GM12865 (cell line): Measurements from ENCODE around the gene SLAMF6.
"Not testable (repeated sequence)": the region's sequence is repeated elsewhere in the genome, so short reads cannot be mapped to it uniquely, and the experiment has no call there.

Source experiments
- DNase-seq: peaks from one replicate; pipeline ENCODE4 v3.0.0; 2010; ENCODE audit warnings: low read depth
- H3K4me3 ChIP-seq: 2 replicates; pipeline ENCODE4 v1.5.1; 2011; ENCODE audit warnings: mild to moderate bottlenecking, low read depth, low read length, control low read depth
- TF ChIP-seq, protein P1 (sequence below): IDR thresholded peaks from 2 replicates; pipeline ENCODE4 v1.5.1; 2011; ENCODE audit warnings: low read length, control low read depth, low read depth, inconsistent platforms; ENCODE audit not compliant: insufficient read depth; ENCODE audit errors: missing control alignments

The SLAMF6 gene

DNA sequence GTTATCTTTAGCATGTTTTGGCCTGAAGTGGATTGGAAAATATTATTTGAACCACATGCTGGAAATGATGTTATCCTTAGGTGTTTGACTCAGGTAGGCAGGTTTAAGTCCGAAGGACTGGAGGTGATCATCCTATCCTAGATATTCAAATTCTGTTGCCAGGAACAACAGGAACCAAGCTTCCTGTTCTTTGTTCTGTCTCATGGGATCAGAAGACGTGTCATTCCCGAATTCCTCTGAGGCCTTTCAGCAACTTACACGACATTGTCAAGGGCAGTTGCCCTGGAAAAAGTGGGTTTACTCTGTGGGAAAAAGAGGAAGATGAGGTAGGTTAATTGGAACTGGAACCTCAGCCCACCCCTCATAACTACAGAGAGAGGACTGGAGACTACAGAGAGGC, 36.6 kb downstream of the SLAMF6 start:
- DNase-seq, result no peak
- TF ChIP-seq, protein P1, sequence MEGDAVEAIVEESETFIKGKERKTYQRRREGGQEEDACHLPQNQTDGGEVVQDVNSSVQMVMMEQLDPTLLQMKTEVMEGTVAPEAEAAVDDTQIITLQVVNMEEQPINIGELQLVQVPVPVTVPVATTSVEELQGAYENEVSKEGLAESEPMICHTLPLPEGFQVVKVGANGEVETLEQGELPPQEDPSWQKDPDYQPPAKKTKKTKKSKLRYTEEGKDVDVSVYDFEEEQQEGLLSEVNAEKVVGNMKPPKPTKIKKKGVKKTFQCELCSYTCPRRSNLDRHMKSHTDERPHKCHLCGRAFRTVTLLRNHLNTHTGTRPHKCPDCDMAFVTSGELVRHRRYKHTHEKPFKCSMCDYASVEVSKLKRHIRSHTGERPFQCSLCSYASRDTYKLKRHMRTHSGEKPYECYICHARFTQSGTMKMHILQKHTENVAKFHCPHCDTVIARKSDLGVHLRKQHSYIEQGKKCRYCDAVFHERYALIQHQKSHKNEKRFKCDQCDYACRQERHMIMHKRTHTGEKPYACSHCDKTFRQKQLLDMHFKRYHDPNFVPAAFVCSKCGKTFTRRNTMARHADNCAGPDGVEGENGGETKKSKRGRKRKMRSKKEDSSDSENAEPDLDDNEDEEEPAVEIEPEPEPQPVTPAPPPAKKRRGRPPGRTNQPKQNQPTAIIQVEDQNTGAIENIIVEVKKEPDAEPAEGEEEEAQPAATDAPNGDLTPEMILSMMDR, result no peak
- no peak overlapping the region for H3K4me3 ChIP-seq

DNA sequence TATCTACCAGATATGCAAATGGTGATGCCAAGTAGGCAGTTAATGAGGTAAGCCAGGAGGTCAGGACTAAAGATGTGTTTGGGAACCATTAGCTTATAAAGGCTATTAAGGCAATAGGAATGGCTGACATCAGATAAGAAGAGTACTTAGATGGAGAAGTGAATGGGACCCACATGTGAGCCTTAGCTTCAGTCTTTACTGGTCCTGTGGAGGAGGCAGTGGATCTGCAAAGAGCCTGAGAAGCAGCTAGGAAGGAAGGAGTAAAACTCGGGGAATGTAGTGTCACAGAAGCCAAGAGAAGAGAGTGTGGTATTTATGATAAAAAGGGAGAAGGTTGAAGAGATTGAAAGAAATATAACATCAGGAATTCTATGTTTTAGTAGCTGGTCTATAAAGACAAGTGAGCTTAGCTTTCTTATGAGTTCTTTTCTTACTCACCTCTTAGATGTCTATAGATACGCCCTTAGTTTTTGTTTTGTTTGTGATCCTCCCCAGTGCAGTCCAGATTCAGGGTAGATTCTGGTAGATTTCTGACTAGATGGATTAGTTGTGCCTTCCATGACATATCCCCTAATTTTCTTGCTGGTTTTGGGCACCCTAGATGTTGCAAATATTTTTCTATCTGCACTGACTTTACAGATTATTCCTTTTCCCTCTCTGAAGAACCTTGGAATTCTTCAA, 39.4 kb downstream of the SLAMF6 start:
- H3K4me3 ChIP-seq, result no peak overlapping the region
- TF ChIP-seq, protein P1, result no peak
- DNase-seq, result no peak

DNA sequence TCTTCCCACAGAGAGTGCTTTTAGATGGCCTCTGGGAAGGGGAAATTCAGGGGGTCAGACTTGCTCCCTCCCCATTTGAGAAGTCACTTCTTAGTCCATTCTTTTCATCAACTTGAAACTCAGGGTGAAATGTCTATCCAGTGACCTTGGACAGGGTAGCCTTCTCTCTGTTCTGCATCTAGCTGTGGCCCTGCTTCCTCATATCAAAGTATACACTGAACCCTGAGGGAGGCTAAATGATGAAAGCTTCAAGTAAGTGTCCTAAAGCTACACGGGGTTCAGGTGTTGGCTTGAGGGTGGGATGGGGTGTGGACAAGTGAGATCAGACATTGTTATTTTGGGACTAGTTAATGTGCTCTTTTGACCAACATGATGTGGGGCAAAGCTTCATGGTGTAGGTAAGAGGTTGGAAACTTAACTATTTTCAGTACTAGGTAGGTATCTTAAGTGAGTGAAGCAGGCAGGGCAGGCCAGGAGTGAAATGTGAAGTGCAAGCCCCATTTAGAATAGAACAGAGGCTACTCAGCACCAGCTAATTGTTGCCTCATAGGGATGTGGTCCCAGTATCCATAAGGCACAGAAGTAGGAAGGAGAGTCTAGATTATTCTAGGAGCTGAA, 41.0 kb downstream of the SLAMF6 start:
- no peak for DNase-seq
- TF ChIP-seq, protein P1, result no peak
- H3K4me3 ChIP-seq, result no peak overlapping the region

DNA sequence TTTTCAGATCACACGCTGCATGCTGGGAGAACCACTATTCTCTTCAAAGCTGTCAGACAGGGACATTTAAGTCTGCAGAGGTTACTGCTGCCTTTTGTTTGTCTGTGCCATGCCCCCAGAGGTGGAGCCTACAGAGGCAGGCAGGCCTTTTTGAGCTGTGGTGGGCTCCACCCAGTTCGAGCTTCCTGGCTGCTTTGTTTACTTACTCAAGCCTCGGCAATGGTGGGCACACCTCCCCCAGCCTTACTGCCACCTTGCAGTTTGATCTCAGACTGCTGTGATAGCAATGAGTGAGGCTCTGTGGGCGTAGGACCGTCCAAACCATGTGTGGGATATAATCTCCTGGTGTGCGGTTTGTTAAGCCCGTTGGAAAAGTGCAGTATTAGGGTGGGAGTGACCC, 42.3 kb downstream of the SLAMF6 start:
- not testable (repeated sequence) for DNase-seq, H3K4me3 ChIP-seq

DNA sequence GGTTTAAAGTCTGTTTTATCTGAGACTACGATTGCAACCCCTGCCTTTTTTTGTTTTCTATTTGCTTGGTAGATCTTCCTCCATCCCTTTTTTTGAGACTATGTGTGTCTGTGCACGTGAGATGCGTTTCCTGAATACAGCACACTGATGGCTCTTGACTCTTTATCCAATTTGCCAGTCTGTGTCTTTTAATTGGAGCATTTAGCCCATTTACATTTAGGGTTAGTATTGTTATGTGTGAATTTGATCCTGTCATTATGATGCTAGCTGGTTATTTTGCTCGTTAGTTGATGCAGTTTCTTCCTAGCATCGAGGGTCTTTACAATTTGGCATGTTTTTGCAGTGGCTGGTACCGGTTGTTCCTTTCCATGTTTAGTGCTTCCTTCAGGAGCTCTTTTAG, 44.0 kb downstream of the SLAMF6 start:
- H3K4me3 ChIP-seq, DNase-seq: not testable (repeated sequence)

DNA sequence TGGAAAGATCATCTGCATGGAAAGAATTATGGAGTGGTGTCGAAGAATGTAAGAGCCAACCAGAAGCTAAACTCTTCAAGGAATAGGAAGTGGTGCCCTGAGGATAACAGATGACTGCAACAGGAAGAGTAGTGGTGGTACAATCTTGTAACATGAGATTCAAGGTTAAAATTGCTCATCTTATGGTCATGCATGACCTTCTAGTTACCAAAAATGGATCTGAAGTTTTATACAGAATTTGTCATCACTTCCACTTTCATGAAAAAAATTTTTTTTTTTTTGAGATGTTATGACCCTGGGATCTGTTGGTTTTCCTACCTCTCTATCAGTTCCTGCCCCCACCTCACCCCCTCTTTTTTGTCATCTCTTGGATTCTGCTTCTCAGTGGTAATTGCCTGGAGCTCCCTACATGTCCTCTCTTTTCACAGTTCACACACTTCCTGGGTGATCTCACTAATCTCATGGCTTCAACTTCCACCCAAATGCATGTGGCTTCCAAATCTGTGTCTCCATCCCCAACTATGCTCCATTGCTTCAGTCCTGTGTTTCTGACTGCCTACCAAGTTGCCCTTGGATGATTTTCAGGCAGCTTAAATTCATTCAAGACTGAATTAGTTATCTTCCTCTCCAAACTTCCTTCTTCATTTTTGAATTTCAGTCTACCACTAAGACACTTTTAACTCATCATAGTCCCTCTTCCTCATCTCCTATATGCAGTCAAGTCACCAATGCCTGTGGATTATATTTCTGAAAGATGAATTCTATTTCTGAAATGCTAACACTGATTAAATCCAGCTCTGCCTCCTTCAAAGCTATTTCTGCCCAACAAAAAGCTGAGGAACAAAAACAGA, 48.4 kb downstream of the SLAMF6 start:
- peak; percentile 66 for DNase-seq

DNA sequence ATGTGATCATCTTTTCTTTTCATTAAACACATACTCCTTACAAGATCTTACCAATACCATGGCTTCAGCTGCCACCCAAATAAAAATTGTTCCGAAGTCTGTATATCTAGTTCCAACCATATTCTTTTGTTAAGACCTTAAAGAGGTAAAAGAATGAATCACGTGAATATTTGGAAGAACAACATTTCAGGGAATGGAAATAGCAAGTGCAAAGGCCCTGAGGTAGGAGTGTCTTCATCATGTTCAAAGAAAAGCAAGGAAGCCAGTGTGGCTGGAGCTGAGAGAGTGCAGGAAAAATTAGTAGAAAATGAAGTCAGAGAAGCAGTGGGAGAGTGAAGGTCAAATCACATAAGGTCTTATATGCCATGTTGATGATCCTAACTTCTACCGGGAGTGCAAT, 50.9 kb downstream of the SLAMF6 start:
- TF ChIP-seq, protein P1, result no peak
- H3K4me3 ChIP-seq, result no peak overlapping the region
- no peak for DNase-seq

More for the DNA sequence above, 48.4 kb downstream of the SLAMF6 start:
- no peak overlapping the region for H3K4me3 ChIP-seq
- TF ChIP-seq, protein P1, result no peak
